ENCODE measurements around the gene KCTD20.
"Not testable (repeated sequence)": the region's sequence is repeated elsewhere in the genome, so short reads cannot be mapped to it uniquely, and the experiment has no call there.

The KCTD20 gene

DNA sequence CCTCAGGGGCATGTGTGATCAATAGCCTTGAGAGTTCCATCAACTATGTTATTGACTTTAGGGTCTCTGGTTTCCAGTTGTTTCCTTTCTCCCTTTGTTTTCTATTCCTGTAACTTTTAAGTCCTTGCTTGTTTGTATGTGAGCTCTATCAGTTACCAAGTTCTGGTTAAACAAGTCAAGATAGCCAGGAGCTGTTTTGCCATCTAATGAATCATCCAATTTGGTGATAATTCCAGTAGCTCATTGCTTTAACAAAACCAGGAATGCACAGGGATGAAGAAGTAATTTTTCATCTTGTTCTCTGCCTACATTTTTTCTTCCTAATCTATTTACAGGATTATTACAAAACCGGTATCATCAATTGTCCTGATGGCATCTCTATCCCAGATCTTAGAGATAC lies 36.5 kb downstream of the KCTD20 start:
- no peaks in the 10 kb centered on the region for H3K79me2 ChIP-seq (ENCODE audit: low read length)
- TF ChIP-seq, protein P1, sequence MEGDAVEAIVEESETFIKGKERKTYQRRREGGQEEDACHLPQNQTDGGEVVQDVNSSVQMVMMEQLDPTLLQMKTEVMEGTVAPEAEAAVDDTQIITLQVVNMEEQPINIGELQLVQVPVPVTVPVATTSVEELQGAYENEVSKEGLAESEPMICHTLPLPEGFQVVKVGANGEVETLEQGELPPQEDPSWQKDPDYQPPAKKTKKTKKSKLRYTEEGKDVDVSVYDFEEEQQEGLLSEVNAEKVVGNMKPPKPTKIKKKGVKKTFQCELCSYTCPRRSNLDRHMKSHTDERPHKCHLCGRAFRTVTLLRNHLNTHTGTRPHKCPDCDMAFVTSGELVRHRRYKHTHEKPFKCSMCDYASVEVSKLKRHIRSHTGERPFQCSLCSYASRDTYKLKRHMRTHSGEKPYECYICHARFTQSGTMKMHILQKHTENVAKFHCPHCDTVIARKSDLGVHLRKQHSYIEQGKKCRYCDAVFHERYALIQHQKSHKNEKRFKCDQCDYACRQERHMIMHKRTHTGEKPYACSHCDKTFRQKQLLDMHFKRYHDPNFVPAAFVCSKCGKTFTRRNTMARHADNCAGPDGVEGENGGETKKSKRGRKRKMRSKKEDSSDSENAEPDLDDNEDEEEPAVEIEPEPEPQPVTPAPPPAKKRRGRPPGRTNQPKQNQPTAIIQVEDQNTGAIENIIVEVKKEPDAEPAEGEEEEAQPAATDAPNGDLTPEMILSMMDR (IDR thresholded peaks at IDR 0.05; ENCODE audit: low read depth, low read length), result no peak
- no peak for TF ChIP-seq EZH2phosphoT487 (IDR thresholded peaks at IDR 0.05; ENCODE audit: low read depth)
- H3K36me3 ChIP-seq (replicated peaks; ENCODE audit: low read depth, low read length), result peaks cover 49% of the 10 kb centered on the region
- no peak overlapping the region for H3K9ac ChIP-seq (ENCODE audit: low read length)
- no peak overlapping the region for H2AFZ ChIP-seq (ENCODE audit: low read depth, low read length)
- H3K27me3 ChIP-seq (ENCODE audit: low read depth, low read length), result no peaks in the 10 kb centered on the region
- no peaks in the 10 kb centered on the region for H3K9me3 ChIP-seq (ENCODE audit: insufficient read depth, low read length)
- H4K20me1 ChIP-seq (ENCODE audit: insufficient read depth, low read length), result no peaks in the 10 kb centered on the region
- H3K4me3 ChIP-seq (ENCODE audit: low read length), result no peak overlapping the region
- H3K4me2 ChIP-seq (ENCODE audit: low read length), result no peak overlapping the region
- no peaks in the 10 kb centered on the region for H3K4me1 ChIP-seq (ENCODE audit: low read length)
- no peak overlapping the region for H3K27ac ChIP-seq (ENCODE audit: low read length)

DNA sequence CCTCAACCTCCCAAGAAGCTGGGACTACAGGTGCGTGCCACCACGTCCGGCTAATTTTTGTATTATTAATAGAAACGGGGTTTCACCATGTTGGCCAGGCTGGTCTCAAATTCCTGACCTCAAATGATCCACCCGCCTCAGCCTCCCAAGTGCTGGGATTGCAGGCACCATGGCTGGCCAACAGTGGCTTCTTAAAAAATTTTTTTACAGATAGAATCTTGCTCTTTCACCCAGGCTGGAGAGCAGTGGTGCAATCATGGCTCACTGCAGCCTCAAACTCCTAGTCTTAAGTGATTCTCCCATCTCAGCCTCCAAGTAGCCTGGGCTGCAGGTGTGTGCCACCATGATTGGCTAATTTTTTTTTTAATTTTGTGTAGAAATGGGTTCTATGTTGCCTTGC lies 40.5 kb downstream of the KCTD20 start:
- not testable (repeated sequence) for H3K9me3 ChIP-seq (ENCODE audit: insufficient read depth, low read length); H3K27me3 ChIP-seq (ENCODE audit: low read depth, low read length); H3K9ac ChIP-seq (ENCODE audit: low read length); H4K20me1 ChIP-seq (ENCODE audit: insufficient read depth, low read length); H2AFZ ChIP-seq (ENCODE audit: low read depth, low read length); H3K4me2 ChIP-seq (ENCODE audit: low read length); H3K4me3 ChIP-seq (ENCODE audit: low read length); H3K27ac ChIP-seq (ENCODE audit: low read length); H3K4me1 ChIP-seq (ENCODE audit: low read length); H3K79me2 ChIP-seq (ENCODE audit: low read length)
- peaks cover 63% of the 10 kb centered on the region for H3K36me3 ChIP-seq (replicated peaks; ENCODE audit: low read depth, low read length)

DNA sequence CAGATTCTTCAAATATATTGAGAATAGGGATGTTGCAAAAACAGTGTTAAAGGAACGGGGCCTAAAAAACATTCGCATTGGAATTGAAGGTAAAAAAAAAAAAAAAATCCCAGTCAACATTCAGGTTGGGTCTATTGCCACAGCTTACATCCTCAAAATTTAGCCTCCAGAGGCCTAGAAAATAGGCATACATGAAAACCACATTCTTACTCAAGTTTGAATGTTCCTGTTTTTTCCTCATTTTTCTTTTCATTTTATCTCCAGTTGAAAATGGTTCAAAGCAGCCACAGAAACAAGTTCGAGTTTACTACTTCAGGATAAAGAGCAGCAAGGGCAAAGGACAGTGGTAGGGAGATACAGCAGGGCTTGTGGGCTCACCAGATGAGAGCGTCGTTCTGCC lies 41.9 kb downstream of the KCTD20 start:
- Histone ChIP-seq H2AFZ (ENCODE audit: low read depth, low read length) (no peak overlapping the region), H3K4me1 (ENCODE audit: low read length) (no peaks in the 10 kb centered on the region), H3K4me3 (ENCODE audit: low read length) (no peak overlapping the region), H3K79me2 (ENCODE audit: low read length) (no peaks in the 10 kb centered on the region), H4K20me1 (ENCODE audit: insufficient read depth, low read length) (no peaks in the 10 kb centered on the region), H3K36me3 (replicated peaks; ENCODE audit: low read depth, low read length) (peaks cover 65% of the 10 kb centered on the region), H3K9me3 (ENCODE audit: insufficient read depth, low read length) (no peaks in the 10 kb centered on the region), H3K27me3 (ENCODE audit: low read depth, low read length) (no peaks in the 10 kb centered on the region), H3K9ac (ENCODE audit: low read length) (no peak overlapping the region), H3K27ac (ENCODE audit: low read length) (no peak overlapping the region), H3K4me2 (ENCODE audit: low read length) (no peak overlapping the region)
- TF ChIP-seq, protein P1 (IDR thresholded peaks at IDR 0.05; ENCODE audit: low read depth, low read length), result no peak
- TF ChIP-seq EZH2phosphoT487 (IDR thresholded peaks at IDR 0.05; ENCODE audit: low read depth), result no peak

- peaks cover 54% of the 10 kb centered on the region for H3K36me3 ChIP-seq (replicated peaks; ENCODE audit: low read depth, low read length)
- H2AFZ ChIP-seq (ENCODE audit: low read depth, low read length), result no peak overlapping the region
- H3K27me3 ChIP-seq (ENCODE audit: low read depth, low read length), result no peaks in the 10 kb centered on the region
- no peak overlapping the region for H3K4me3 ChIP-seq (ENCODE audit: low read length)
- H4K20me1 ChIP-seq (ENCODE audit: insufficient read depth, low read length), result no peaks in the 10 kb centered on the region
- H3K79me2 ChIP-seq (ENCODE audit: low read length), result no peaks in the 10 kb centered on the region
- H3K4me1 ChIP-seq (ENCODE audit: low read length), result no peaks in the 10 kb centered on the region
- no peaks in the 10 kb centered on the region for H3K9me3 ChIP-seq (ENCODE audit: insufficient read depth, low read length)
- no peak overlapping the region for H3K4me2 ChIP-seq (ENCODE audit: low read length)
- TF ChIP-seq, protein P1 (IDR thresholded peaks at IDR 0.05; ENCODE audit: low read depth, low read length), result no peak
- TF ChIP-seq EZH2phosphoT487 (IDR thresholded peaks at IDR 0.05; ENCODE audit: low read depth), result no peak
- H3K27ac ChIP-seq (ENCODE audit: low read length), result no peak overlapping the region
- H3K9ac ChIP-seq (ENCODE audit: low read length), result no peak overlapping the region
These were observed 44.9 kb downstream of the KCTD20 start for GRCh38 chr6:36487698-36488097.

DNA sequence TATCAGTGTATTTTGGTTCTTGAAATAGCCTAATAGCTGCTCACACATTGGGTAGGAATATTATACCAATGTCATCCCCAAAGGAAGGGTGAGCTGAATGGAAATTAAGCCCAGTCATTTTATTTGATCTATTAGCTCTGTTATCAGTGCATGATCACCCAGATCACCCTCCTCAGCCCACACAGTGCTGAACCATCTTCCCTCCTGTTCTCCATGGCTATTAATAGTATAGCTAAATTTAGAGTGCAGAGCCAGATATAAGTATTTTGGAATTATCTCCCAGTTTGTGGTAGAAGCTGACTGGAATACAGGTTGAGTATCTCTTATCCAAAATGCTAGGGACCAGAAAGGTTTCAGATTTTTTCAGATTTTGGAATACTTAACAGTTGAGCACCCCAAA lies 45.4 kb downstream of the KCTD20 start:
- TF ChIP-seq, protein P1 (IDR thresholded peaks at IDR 0.05; ENCODE audit: low read depth, low read length), result no peak
- no peak for TF ChIP-seq EZH2phosphoT487 (IDR thresholded peaks at IDR 0.05; ENCODE audit: low read depth)
- Histone ChIP-seq H3K36me3 (replicated peaks; ENCODE audit: low read depth, low read length) (peaks cover 54% of the 10 kb centered on the region), H3K4me3 (ENCODE audit: low read length) (no peak overlapping the region), H3K9ac (ENCODE audit: low read length) (no peak overlapping the region), H3K27me3 (ENCODE audit: low read depth, low read length) (no peaks in the 10 kb centered on the region), H3K4me1 (ENCODE audit: low read length) (no peaks in the 10 kb centered on the region), H3K79me2 (ENCODE audit: low read length) (no peaks in the 10 kb centered on the region), H3K4me2 (ENCODE audit: low read length) (no peak overlapping the region), H3K9me3 (ENCODE audit: insufficient read depth, low read length) (no peaks in the 10 kb centered on the region), H3K27ac (ENCODE audit: low read length) (no peak overlapping the region), H4K20me1 (ENCODE audit: insufficient read depth, low read length) (no peaks in the 10 kb centered on the region), H2AFZ (ENCODE audit: low read depth, low read length) (no peak overlapping the region)

All from OCI-LY3 (cell line).